NCI-H748 (cell line): ENCODE measurements around the gene KAZN.

Experiments
- DNase-seq: peaks from one replicate; lab custom pipeline; 2025; ENCODE audit not compliant: unreplicated experiment; lab: John Stamatoyannopoulos, UW

KAZN gene

GRCh38 chr1:14612256-14612655 is 13.8 kb downstream of the KAZN start:
- no peak for DNase-seq

GRCh38 chr1:14613926-14614325 is 15.4 kb downstream of the KAZN start:
- no peak for DNase-seq

- DNase-seq, result no peak
Observed at GRCh38 chr1:14614341-14614740, 15.9 kb downstream of the KAZN start.

GRCh38 chr1:14615549-14616218 is 17.2 kb downstream of the KAZN start:
- DNase-seq, result no peak

GRCh38 chr1:14616632-14617396 is 18.3 kb downstream of the KAZN start:
- DNase-seq, result no peak

- no peak for DNase-seq
Observed at GRCh38 chr1:14617791-14618190, 19.3 kb downstream of the KAZN start.

GRCh38 chr1:14620941-14621340 is 22.5 kb downstream of the KAZN start:
- DNase-seq, result no peak

- DNase-seq, result no peak
Observed at GRCh38 chr1:14623090-14623489, 24.6 kb downstream of the KAZN start.

- no peak for DNase-seq
Observed at GRCh38 chr1:14624941-14625340, 26.5 kb downstream of the KAZN start.

GRCh38 chr1:14625572-14625971 is 27.1 kb downstream of the KAZN start:
- peak; percentile 57 for DNase-seq

GRCh38 chr1:14625996-14626395 is 27.5 kb downstream of the KAZN start:
- DNase-seq, result peak; percentile 36

- peak; percentile 27 for DNase-seq
Observed at GRCh38 chr1:14626869-14627607, 28.6 kb downstream of the KAZN start.

- DNase-seq, result no peak
Observed at GRCh38 chr1:14627608-14628489, 29.4 kb downstream of the KAZN start.

GRCh38 chr1:14629363-14630014 is 31.0 kb downstream of the KAZN start:
- DNase-seq, result no peak

- no peak for DNase-seq
Observed at GRCh38 chr1:14630986-14631385, 32.5 kb downstream of the KAZN start.

- DNase-seq, result no peak
Observed at GRCh38 chr1:14631421-14631820, 32.9 kb downstream of the KAZN start.

GRCh38 chr1:14634486-14634885 is 36.0 kb downstream of the KAZN start:
- DNase-seq, result peak; percentile 34

- no peak for DNase-seq
Observed at GRCh38 chr1:14635421-14635820, 36.9 kb downstream of the KAZN start.

GRCh38 chr1:14636897-14637632 is 38.6 kb downstream of the KAZN start:
- no peak for DNase-seq
